Stimulated activated CD8-positive, alpha-beta memory T cell treated with anti-CD3 and anti-CD28 coated beads, Interleukin-4, amount 100 ng/mL, for 4 hours (primary cell): ENCODE data around the gene NMT1.

Experiments
- DNase-seq, 2 donors: peaks; one replicate each; pipeline ENCODE4 v3.0.0-alpha.2; 2020; ENCODE audit warnings: low read depth in 2 of 2, low spot score in 1 of 2

Gene NMT1

GRCh38 chr17:45104029-45104428, 42.9 kb downstream of the NMT1 start:
- DNase-seq, result no peak

- no peak for DNase-seq
Observed at GRCh38 chr17:45104497-45104896, 43.4 kb downstream of the NMT1 start.

- no peak for DNase-seq
Observed at GRCh38 chr17:45104907-45105624, 43.9 kb downstream of the NMT1 start.

- DNase-seq, result no peak
Observed at GRCh38 chr17:45106096-45106495, 45.0 kb downstream of the NMT1 start.

- no peak for DNase-seq
Observed at GRCh38 chr17:45106582-45106981, 45.5 kb downstream of the NMT1 start.

- DNase-seq, result no peak
Observed at GRCh38 chr17:45107293-45108010, 46.3 kb downstream of the NMT1 start.

- no peak for DNase-seq
Observed at GRCh38 chr17:45108051-45108450, 46.9 kb downstream of the NMT1 start.

GRCh38 chr17:45108595-45109521, 47.7 kb downstream of the NMT1 start:
- DNase-seq, result no peak

- DNase-seq, result no peak
Observed at GRCh38 chr17:45110676-45111611, 49.8 kb downstream of the NMT1 start.

GRCh38 chr17:45111850-45112249, 50.7 kb downstream of the NMT1 start:
- DNase-seq, result no peak

- no peak for DNase-seq
Observed at GRCh38 chr17:45112559-45113423, 51.7 kb downstream of the NMT1 start.

- no peak for DNase-seq
Observed at GRCh38 chr17:45113424-45113754, 52.3 kb downstream of the NMT1 start.

GRCh38 chr17:45114117-45114932, 53.2 kb downstream of the NMT1 start:
- no peak for DNase-seq

- no peak for DNase-seq
Observed at GRCh38 chr17:45115015-45115625, 54.0 kb downstream of the NMT1 start.

- no peak for DNase-seq
Observed at GRCh38 chr17:45115871-45116270, 54.8 kb downstream of the NMT1 start.

- no peak for DNase-seq
Observed at GRCh38 chr17:45116434-45117016, 55.4 kb downstream of the NMT1 start.

GRCh38 chr17:45117334-45117733, 56.2 kb downstream of the NMT1 start:
- no peak for DNase-seq
